HG02588 (cell line): ENCODE measurements around the gene XYLT1.

ENCODE experiments used
- ATAC-seq: cut with Tn5 transposase; IDR thresholded peaks from one replicate; pipeline ENCODE4 v1.9.1; 2021; ENCODE audit warnings: mild to moderate bottlenecking, moderate library complexity; ENCODE audit not compliant: unreplicated experiment

Gene XYLT1

GRCh38 chr16:17270111-17270510 lies 200.6 kb downstream of the XYLT1 start:
- no peak for ATAC-seq

GRCh38 chr16:17269439-17269838 lies 201.3 kb downstream of the XYLT1 start:
- no peak for ATAC-seq

GRCh38 chr16:17266608-17267313 lies 204.0 kb downstream of the XYLT1 start:
- no peak for ATAC-seq

GRCh38 chr16:17265154-17265553 lies 205.6 kb downstream of the XYLT1 start:
- no peak for ATAC-seq

GRCh38 chr16:17261197-17261858 lies 209.4 kb downstream of the XYLT1 start:
- ATAC-seq: no peak

- no peak for ATAC-seq
Observed at GRCh38 chr16:17260276-17260849, 210.4 kb downstream of the XYLT1 start.

- no peak for ATAC-seq
Observed at GRCh38 chr16:17259751-17260270, 210.9 kb downstream of the XYLT1 start.

- peak; percentile 69 for ATAC-seq
Observed at GRCh38 chr16:17258848-17259713, 211.7 kb downstream of the XYLT1 start.

GRCh38 chr16:17258077-17258599 lies 212.6 kb downstream of the XYLT1 start:
- no peak for ATAC-seq

- no peak for ATAC-seq
Observed at GRCh38 chr16:17257426-17258023, 213.2 kb downstream of the XYLT1 start.

- no peak for ATAC-seq
Observed at GRCh38 chr16:17252701-17253100, 218.1 kb downstream of the XYLT1 start.

- no peak for ATAC-seq
Observed at GRCh38 chr16:17252064-17252463, 218.7 kb downstream of the XYLT1 start.

- ATAC-seq: no peak
Observed at GRCh38 chr16:17251496-17251895, 219.3 kb downstream of the XYLT1 start.

- no peak for ATAC-seq
Observed at GRCh38 chr16:17246974-17247732, 223.6 kb downstream of the XYLT1 start.

- ATAC-seq: no peak
Observed at GRCh38 chr16:17246268-17246885, 224.4 kb downstream of the XYLT1 start.

- no peak for ATAC-seq
Observed at GRCh38 chr16:17245776-17246175, 225.0 kb downstream of the XYLT1 start.

- ATAC-seq: no peak
Observed at GRCh38 chr16:17244872-17245551, 225.7 kb downstream of the XYLT1 start.

- no peak for ATAC-seq
Observed at GRCh38 chr16:17241264-17241835, 229.4 kb downstream of the XYLT1 start.
